ENCODE data around the gene CMTM2.
"Not testable (repeated sequence)": the region's sequence is repeated elsewhere in the genome, so short reads cannot be mapped to it uniquely, and the experiment has no call there.

The CMTM2 gene

GRCh38 chr16:66587881-66588600 is 8.8 kb downstream of the CMTM2 start:
- DNase-seq = no peak

GRCh38 chr16:66588981-66589713 is 9.9 kb downstream of the CMTM2 start:
- no peak for DNase-seq

- no peak for DNase-seq
Measured at GRCh38 chr16:66590322-66590721, 11.1 kb downstream of the CMTM2 start.

- no peak for DNase-seq
Measured at GRCh38 chr16:66591018-66591417, 11.8 kb downstream of the CMTM2 start.

GRCh38 chr16:66592241-66592640 is 13.0 kb downstream of the CMTM2 start:
- DNase-seq = no peak

GRCh38 chr16:66592814-66593213 is 13.6 kb downstream of the CMTM2 start:
- DNase-seq = no peak

GRCh38 chr16:66594739-66595138 is 15.5 kb downstream of the CMTM2 start:
- no peak for DNase-seq

- not testable (repeated sequence) for DNase-seq
Measured at GRCh38 chr16:66596559-66596958, 17.3 kb downstream of the CMTM2 start.

GRCh38 chr16:66596986-66597848 is 18.0 kb downstream of the CMTM2 start:
- no peak for DNase-seq

GRCh38 chr16:66598111-66598510 is 18.8 kb downstream of the CMTM2 start:
- DNase-seq = no peak

- no peak for DNase-seq
Measured at GRCh38 chr16:66599726-66600125, 20.5 kb downstream of the CMTM2 start.

GRCh38 chr16:66600477-66600876 is 21.2 kb downstream of the CMTM2 start:
- no peak for DNase-seq

- DNase-seq = no peak
Measured at GRCh38 chr16:66601471-66601870, 22.2 kb downstream of the CMTM2 start.

- DNase-seq = peak; percentile 12
Measured at GRCh38 chr16:66603537-66604375, 24.5 kb downstream of the CMTM2 start.

GRCh38 chr16:66604376-66605176 is 25.3 kb downstream of the CMTM2 start, which contains the start of gene CMTM3:
TSS of gene CMTM3 (plus strand) at chr16:66604704. CDS start at chr16:66604806, 102 bp downstream.
- DNase-seq = no peak

GRCh38 chr16:66605177-66605978 is 26.1 kb downstream of the CMTM2 start:
- DNase-seq = no peak

- DNase-seq = no peak
Measured at GRCh38 chr16:66605979-66606751, 26.9 kb downstream of the CMTM2 start.

GRCh38 chr16:66608241-66609138 is 29.2 kb downstream of the CMTM2 start:
- no peak for DNase-seq

- no peak for DNase-seq
Measured at GRCh38 chr16:66609139-66609510, 29.9 kb downstream of the CMTM2 start.

All from NCI-H1417 treated with DMSO at 0.1 percent for 48 hours (cell line).